HG03108 (cell line): Measurements from ENCODE around the gene C9orf78.

Experiments
- ATAC-seq: cut with Tn5 transposase; IDR thresholded peaks from one replicate; pipeline ENCODE4 v1.9.1; 2021; ENCODE audit warnings: moderate library complexity; ENCODE audit not compliant: unreplicated experiment

Gene C9orf78, protein sequence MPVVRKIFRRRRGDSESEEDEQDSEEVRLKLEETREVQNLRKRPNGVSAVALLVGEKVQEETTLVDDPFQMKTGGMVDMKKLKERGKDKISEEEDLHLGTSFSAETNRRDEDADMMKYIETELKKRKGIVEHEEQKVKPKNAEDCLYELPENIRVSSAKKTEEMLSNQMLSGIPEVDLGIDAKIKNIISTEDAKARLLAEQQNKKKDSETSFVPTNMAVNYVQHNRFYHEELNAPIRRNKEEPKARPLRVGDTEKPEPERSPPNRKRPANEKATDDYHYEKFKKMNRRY

DNA sequence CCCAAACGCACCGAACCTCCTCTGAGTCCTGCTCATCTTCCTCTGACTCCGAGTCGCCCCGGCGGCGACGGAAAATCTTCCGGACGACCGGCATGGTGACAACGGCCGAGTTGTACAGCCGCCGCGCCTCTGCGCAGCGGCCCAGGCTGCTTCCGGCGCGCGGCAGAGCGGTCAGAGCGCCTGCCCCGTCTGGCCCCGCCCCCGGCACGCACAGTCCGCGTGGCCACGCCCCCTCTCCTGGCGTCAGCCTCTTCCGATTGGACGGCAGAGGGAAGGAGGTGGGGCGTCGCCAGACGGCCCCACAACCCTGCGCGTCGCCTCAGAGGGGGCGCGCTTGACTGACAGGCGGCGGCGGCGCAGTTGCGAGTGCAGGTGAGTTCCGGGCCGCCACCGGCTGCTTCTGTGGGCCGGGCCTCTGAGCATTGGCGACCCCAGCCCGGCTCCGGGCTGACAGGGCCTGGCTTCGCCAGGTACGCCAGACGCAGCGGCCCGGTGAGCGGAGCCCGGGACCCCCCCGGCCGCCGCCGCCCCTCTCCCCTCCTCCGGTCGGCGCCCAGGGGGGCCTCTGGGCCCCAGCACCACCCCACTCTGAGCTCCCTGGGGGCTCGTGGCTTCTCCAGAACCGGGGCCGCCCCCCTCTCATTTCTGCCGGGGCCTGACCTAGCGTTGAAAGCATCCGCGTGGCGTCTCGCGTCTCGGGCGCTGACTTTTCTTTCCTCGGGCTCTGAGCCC, at the start of gene C9orf78, which contains the start of gene USP20:
C9orf78 (minus strand) TSS at position 148 of the 732 bp plus-strand sequence; CDS start at position 94, 54 bp downstream.
USP20 (plus strand) TSS at position 331 of the 732 bp plus-strand sequence. CDS start 17,098 bp downstream, outside the sequence.
- ATAC-seq: peak; percentile 86

GRCh38 chr9:129884220-129885017, 49.3 kb upstream of the C9orf78 start:
- ATAC-seq: peak; percentile 39

DNA sequence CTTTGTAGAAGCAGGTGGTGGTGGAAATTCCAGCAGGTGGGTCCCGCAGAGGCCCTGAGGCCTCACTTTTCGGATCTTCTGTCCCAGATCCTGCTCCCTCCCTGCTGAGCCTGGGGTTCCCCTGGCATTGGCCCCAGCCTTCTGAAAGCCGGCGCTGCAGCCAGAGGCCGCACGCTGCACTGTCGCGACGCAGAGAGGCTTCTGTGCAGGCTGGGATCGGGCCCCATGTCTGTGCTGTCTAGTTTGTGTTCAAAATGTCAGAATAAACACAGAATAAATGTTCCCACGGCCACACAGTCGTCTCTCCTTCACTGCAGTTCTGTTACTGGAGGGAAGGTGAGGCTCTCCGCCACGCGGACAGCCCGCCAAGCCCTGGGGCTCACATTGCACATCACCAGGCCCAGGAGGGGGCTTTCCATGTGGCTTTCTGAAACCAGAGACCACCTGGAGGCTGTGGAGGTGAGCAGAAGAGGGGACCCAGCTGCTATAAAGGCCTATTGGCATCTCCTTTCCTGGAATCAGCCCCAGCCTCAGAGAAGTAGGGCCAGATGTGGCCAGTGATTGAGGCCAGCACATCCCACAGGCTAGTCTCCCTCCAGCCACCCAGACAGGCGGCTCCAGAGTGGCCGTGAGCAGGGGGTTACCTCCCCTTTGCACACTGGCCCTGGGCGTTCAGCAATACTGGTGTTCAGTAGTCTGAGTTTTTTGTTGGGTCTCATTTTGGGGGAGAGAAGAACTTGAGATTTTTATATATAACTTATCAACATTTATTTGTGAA, 46.7 kb upstream of the C9orf78 start:
- ATAC-seq: no peak

- no peak for ATAC-seq
Measured at GRCh38 chr9:129880654-129881546, 45.8 kb upstream of the C9orf78 start.

GRCh38 chr9:129879991-129880653, 45.0 kb upstream of the C9orf78 start:
- no peak for ATAC-seq

DNA sequence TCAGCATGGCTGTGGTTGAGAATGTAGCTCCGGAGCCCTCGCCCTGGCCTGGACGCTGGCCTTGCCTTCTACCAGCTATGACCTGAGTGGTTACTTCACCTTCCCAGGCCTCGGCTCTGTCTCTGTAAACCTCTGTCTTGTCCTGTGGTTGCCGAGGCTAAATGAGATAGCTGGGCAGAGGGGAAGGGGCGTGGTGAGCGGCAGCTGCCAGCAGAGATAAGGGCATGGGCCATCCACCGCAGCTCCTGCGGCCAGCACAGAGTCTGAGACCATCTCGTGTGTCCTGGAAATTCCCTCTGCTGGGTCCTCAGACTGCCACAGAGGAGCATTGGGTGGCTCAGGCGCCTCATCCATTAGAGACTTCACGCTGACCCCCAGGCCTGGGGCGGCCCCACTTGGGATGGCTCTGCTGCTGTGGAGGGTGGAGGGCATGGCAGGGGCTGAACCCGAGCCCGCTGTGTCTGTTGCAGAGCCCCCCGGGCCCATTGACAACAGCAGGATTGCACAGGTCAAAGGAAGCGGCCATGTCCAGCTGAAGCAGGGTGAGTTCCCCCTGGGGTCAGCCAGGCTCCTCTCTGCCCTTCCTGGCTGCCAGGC, 44.1 kb upstream of the C9orf78 start:
- ATAC-seq: no peak

DNA sequence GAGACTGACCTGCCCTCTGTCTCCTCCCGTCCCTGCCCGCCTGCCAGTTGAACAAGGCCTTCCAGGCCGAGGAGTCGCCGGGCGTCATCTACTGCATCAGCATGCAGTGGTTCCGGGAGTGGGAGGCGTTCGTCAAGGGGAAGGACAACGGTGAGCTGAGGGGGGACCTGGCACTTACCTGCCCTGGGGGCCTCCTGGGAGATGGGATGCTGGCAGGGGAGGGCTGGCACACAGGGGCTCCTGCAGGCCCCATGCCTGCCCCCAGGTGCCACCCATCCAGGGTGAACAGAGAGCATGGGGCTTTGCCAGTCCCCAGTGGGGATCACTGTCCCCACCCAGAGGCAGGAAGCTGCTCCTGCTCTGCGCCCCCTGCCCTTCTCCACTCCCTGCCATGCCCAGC, 43.2 kb upstream of the C9orf78 start:
- ATAC-seq: no peak

- no peak for ATAC-seq
Measured at GRCh38 chr9:129876815-129877214, 41.7 kb upstream of the C9orf78 start.

- no peak for ATAC-seq
Measured at GRCh38 chr9:129875687-129876395, 40.8 kb upstream of the C9orf78 start.

GRCh38 chr9:129875181-129875611, 40.1 kb upstream of the C9orf78 start:
- ATAC-seq: no peak

DNA sequence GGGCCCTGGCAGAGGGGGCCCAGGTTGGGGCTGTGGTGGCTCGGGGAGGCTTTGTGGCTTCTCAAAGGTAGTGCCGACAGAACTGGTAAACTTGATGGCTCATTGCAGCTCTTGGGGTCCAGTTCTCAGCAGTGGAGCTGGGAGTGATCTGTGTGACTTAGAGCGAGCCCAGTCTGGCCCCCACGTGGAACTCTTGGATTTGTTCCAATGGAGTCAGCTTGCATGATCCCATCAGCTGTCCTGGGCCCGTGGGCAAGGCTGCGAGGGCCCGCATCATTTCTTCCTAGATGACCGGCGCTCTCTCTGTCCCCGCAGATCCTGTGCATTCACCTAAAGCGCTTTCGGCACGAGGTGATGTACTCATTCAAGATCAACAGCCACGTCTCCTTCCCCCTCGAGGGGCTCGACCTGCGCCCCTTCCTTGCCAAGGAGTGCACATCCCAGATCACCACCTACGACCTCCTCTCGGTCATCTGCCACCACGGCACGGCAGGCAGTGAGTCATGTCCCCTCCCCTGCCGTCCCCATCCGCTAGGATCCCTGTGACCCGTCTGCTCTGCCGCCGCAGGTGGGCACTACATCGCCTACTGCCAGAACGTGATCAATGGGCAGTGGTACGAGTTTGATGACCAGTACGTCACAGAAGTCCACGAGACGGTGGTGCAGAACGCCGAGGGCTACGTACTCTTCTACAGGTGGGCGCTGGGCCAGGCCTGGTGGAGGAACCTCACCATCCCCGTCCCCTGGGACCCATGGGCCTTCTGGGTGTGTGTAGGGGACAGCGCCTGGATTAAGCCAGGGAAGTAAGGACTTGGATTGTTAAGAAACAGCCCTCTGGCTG, 39.4 kb upstream of the C9orf78 start:
- no peak for ATAC-seq

GRCh38 chr9:129873563-129874190, 38.6 kb upstream of the C9orf78 start:
- no peak for ATAC-seq

- ATAC-seq: no peak
Measured at GRCh38 chr9:129871046-129871445, 36.0 kb upstream of the C9orf78 start.

GRCh38 chr9:129869585-129870501, 34.8 kb upstream of the C9orf78 start:
- no peak for ATAC-seq

DNA sequence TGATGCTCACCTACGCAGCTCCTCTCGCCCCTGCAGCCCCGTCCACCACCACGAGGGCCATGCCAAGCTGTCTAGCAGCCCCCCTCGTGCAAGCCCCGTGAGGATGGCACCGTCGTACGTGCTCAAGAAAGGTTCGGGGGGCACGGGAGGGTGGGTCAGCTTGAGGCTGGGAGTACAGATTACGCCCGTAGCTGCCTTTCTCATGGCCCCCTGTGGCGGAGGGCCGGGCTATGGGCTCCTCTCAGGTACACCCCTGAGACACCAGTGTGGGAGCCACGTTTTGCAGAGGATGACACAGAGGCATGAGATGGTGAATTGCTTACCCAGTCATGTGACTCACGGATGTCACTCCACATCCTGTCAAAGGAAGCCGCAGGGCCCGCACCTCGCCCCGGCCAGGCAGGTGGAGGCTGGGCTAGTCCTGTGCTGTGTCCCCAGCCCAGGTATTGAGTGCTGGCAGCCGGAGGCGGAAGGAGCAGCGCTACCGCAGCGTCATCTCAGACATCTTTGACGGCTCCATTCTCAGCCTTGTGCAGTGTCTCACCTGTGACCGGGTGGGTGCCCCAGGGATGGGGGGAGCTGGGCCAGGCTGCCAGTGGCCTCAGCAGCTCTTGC, 33.9 kb upstream of the C9orf78 start:
- ATAC-seq: no peak
